ENCODE measurements around the gene CDH23. TPM values are rescaled to one million over a fixed set of nuclear protein-coding genes. Genes with fewer than 3 reads are reported as not detected.

Gene CDH23
- total and polyA plus RNA-seq, 10 donors, result 2.0 to 19.9 (median 11.0) TPM

GRCh38 chr10:71529207-71529827 lies 132.6 kb downstream of the CDH23 start:
- DNase-seq, result no peak
- Histone ChIP-seq H3K36me3 (no peaks in the 10 kb centered on the region), H3K27me3 (replicated peaks in 1 of 7) (no peaks in the 10 kb centered on the region), H3K4me1 (peaks cover 0 to 8% (median 0%) of the 10 kb centered on the region in 6 donors), H3K9me3 (no peaks in the 10 kb centered on the region), H3K27ac (no peak overlapping the region), H3K4me3 (no peak overlapping the region)
- intact Hi-C loops (cut with DNase I; ENCODE audit: low total_unique reads), result no loop called here
- 62 to 90% (median 79%) methylated on average over 11 of the region's 11 CpGs for WGBS, 5 donors
- TF ChIP-seq CTCF (IDR thresholded peaks at IDR 0.05 in 8 of 11, conservative IDR thresholded peaks at IDR 0.05 in 3 of 11) (no peak), POLR2A (IDR thresholded peaks at IDR 0.05) (no peak), POLR2AphosphoS5 (IDR thresholded peaks at IDR 0.05) (peak in 1 of 3 donors; percentile 38)

GRCh38 chr10:71530781-71531180 lies 134.1 kb downstream of the CDH23 start:
- no peak for DNase-seq
- Histone ChIP-seq H3K27me3 (replicated peaks in 1 of 7) (peaks cover 0 to 2% (median 0%) of the 10 kb centered on the region in 7 donors), H3K4me1 (peaks cover 0 to 8% (median 0%) of the 10 kb centered on the region in 6 donors), H3K9me3 (no peaks in the 10 kb centered on the region), H3K36me3 (no peaks in the 10 kb centered on the region), H3K4me3 (no peak overlapping the region), H3K27ac (no peak overlapping the region)
- TF ChIP-seq CTCF (IDR thresholded peaks at IDR 0.05 in 8 of 11, conservative IDR thresholded peaks at IDR 0.05 in 3 of 11) (no peak), POLR2AphosphoS5 (IDR thresholded peaks at IDR 0.05) (no peak), POLR2A (IDR thresholded peaks at IDR 0.05) (no peak)
- intact Hi-C loops (cut with DNase I; ENCODE audit: low total_unique reads), result no loop called here
- WGBS, 5 donors, result 86 to 96% (median 92%) methylated on average over 4 of the region's 4 CpGs

GRCh38 chr10:71531485-71532446 lies 135.0 kb downstream of the CDH23 start:
- no peaks in the 10 kb centered on the region for H3K36me3 ChIP-seq
- no peak overlapping the region for H3K4me3 ChIP-seq
- intact Hi-C loops (cut with DNase I; ENCODE audit: low total_unique reads), result no loop called here
- WGBS, 5 donors, result 88 to 94% (median 91%) methylated on average over 10 of the region's 10 CpGs
- H3K27me3 ChIP-seq (replicated peaks in 1 of 7), result peaks cover 0 to 5% (median 0%) of the 10 kb centered on the region in 7 donors
- no peak overlapping the region for H3K27ac ChIP-seq
- H3K4me1 ChIP-seq, result peaks cover 0 to 8% (median 0%) of the 10 kb centered on the region in 6 donors
- TF ChIP-seq POLR2AphosphoS5 (IDR thresholded peaks at IDR 0.05) (no peak), POLR2A (IDR thresholded peaks at IDR 0.05) (no peak), CTCF (IDR thresholded peaks at IDR 0.05 in 8 of 11, conservative IDR thresholded peaks at IDR 0.05 in 3 of 11) (no peak)
- no peak for DNase-seq
- no peaks in the 10 kb centered on the region for H3K9me3 ChIP-seq

GRCh38 chr10:71532878-71533277 lies 136.2 kb downstream of the CDH23 start:
- TF ChIP-seq POLR2AphosphoS5 (IDR thresholded peaks at IDR 0.05) (no peak), POLR2A (IDR thresholded peaks at IDR 0.05) (no peak)
- WGBS, 5 donors, result 89 to 96% (median 94%) methylated on average over 11 of the region's 11 CpGs
- H3K9me3 ChIP-seq, result no peaks in the 10 kb centered on the region
- H3K36me3 ChIP-seq, result no peaks in the 10 kb centered on the region
- peaks cover 0 to 8% (median 0%) of the 10 kb centered on the region in 6 donors for H3K4me1 ChIP-seq
- intact Hi-C loops (cut with DNase I; ENCODE audit: low total_unique reads), result no loop called here
- no peak overlapping the region for H3K27ac ChIP-seq
- DNase-seq, result no peak
- peaks cover 0 to 5% (median 0%) of the 10 kb centered on the region in 7 donors for H3K27me3 ChIP-seq (replicated peaks in 1 of 7)
- no peak overlapping the region for H3K4me3 ChIP-seq
